Esophagus muscularis mucosa (tissue), 4 donors: ENCODE data around the gene SIRT7.

Experiments
- EP300 ChIP-seq: sonication (generic); formaldehyde crosslinking; IDR thresholded peaks from one replicate; pipeline ENCODE4 v1.6.1; 2017; ENCODE audit warnings: antibody characterized with exemption
- POLR2A ChIP-seq: fragments of 450-650 bp; IDR thresholded peaks from one replicate; pipeline ENCODE4 v1.6.1; 2017; ENCODE audit warnings: antibody characterized with exemption, moderate library complexity, mild to moderate bottlenecking, low read depth
- POLR2AphosphoS5 ChIP-seq, 2 donors: sonication (generic); formaldehyde crosslinking; IDR thresholded peaks; one replicate each; pipeline ENCODE4 v1.6.1; 2017; ENCODE audit warnings: antibody characterized with exemption in 2 of 2
- TF ChIP-seq, protein P1 (sequence below), 3 experiments: fragments of 200-600 bp in 2 of 3; fragments of 450-650 bp in 1 of 3; sonication (generic) in 2 of 3; IDR thresholded peaks; one replicate each; pipeline ENCODE4 v1.5.1; 2017 to 2019; ENCODE audit warnings: antibody characterized with exemption in 3 of 3, mild to moderate bottlenecking in 2 of 3, moderate library complexity in 1 of 3

DNA sequence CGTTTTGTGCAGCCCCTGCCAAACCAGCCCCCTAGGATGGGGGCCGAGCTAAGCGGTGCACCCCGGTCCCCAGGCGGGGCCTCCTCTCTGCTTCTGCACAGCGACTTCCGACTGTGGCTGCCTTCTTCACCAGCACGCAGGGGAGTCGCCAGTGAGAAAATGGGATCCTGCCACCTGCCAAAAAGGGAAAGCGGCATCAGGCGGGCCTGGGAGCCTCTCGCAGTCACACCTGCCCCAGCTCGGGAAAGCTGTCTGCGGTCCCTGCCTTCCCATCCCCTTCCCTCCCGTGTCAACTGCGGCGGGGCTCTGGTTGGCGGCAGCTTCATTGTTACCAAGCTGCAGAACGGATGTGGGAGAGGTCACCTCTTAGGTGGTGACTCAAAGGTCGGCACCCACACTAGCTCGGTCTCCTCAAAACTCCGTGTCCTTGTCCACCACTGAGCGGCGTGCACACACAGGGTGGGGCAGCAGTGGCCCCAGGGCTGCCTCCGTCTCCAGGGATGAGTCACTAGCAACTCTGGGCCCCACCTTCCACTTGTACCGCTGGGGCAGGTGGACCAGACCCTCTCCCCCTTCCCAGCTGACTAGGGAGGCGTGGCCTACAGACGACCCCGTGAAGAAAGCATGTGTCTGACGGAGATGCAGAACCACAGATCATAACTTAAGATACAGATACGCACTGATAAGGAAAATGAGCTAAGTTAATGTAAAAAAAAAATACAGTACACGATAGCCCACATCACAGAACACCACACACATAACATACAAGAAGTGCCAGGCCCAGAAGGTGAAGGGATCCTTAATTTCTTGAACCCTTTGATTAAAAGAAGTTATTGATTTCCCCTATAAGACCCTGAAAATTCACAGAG is 5.3 kb downstream of the SIRT7 start:
- TF ChIP-seq, protein P1, sequence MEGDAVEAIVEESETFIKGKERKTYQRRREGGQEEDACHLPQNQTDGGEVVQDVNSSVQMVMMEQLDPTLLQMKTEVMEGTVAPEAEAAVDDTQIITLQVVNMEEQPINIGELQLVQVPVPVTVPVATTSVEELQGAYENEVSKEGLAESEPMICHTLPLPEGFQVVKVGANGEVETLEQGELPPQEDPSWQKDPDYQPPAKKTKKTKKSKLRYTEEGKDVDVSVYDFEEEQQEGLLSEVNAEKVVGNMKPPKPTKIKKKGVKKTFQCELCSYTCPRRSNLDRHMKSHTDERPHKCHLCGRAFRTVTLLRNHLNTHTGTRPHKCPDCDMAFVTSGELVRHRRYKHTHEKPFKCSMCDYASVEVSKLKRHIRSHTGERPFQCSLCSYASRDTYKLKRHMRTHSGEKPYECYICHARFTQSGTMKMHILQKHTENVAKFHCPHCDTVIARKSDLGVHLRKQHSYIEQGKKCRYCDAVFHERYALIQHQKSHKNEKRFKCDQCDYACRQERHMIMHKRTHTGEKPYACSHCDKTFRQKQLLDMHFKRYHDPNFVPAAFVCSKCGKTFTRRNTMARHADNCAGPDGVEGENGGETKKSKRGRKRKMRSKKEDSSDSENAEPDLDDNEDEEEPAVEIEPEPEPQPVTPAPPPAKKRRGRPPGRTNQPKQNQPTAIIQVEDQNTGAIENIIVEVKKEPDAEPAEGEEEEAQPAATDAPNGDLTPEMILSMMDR (IDR thresholded peaks at IDR 0.05) = no peak
- TF ChIP-seq POLR2A (no peak), EP300 (no peak), POLR2AphosphoS5 (IDR thresholded peaks at IDR 0.05) (no peak)
